Measurements from ENCODE around the gene NELFB. TPM values are rescaled to one million over a fixed set of nuclear protein-coding genes. Genes with fewer than 3 reads are reported as not detected.

NELFB gene
- total RNA-seq, 1 experiment from 2014 or later, result 95.0 TPM

GRCh38 chr9:137232510-137232909 lies 22.6 kb upstream of the NELFB start:
- H3K4me3 Mint-ChIP-seq, result no peak overlapping the region
- H3K9me3 Mint-ChIP-seq, result no peaks in the 10 kb centered on the region
- no peak for ATAC-seq
- H3K27me3 Mint-ChIP-seq (ENCODE audit: low read depth), result no peaks in the 10 kb centered on the region
- no peaks in the 10 kb centered on the region for H3K36me3 Mint-ChIP-seq
- ChIA-PET POLR2A (no interaction called here), CTCF (interaction anchor here (0.6 kb wide), 1 partner anchor 9 kb away, joined by 6 read pairs; no protein-coding TSS in a partner anchor)
- DNase-seq (ENCODE audit: low spot score), result no peak
- no peak overlapping the region for H3K27ac Mint-ChIP-seq
- H3K4me1 Mint-ChIP-seq, result peaks cover 12% of the 10 kb centered on the region
- TF ChIP-seq ZMAT4 (CRISPR knock-in tag; IDR thresholded peaks at IDR 0.05) (no peak), TEAD4 (CRISPR knock-in tag; IDR thresholded peaks at IDR 0.05) (no peak)

GRCh38 chr9:137233143-137233980 lies 21.8 kb upstream of the NELFB start:
- no peaks in the 10 kb centered on the region for H3K9me3 Mint-ChIP-seq
- H3K4me1 Mint-ChIP-seq, result peaks cover 13% of the 10 kb centered on the region
- POLR2A ChIA-PET, result no interaction called here
- CTCF ChIA-PET, result interaction anchor here (0.5 to 4.6 kb wide), 8 partner anchors 9 to 187 kb away, joined by 3 to 143 read pairs (median 3); partner anchors contain the start of genes CYSRT1, NPDC1, RNF208 and RNF224
- H3K36me3 Mint-ChIP-seq, result no peaks in the 10 kb centered on the region
- no peak overlapping the region for H3K4me3 Mint-ChIP-seq
- ATAC-seq (no peak), DNase-seq (ENCODE audit: low spot score) (no peak)
- no peak overlapping the region for H3K27ac Mint-ChIP-seq
- H3K27me3 Mint-ChIP-seq (ENCODE audit: low read depth), result no peaks in the 10 kb centered on the region
- no peak for TF ChIP-seq RELA (CRISPR knock-in tag; IDR thresholded peaks at IDR 0.05; ENCODE audit: borderline replicate concordance)
- TF ChIP-seq PRDM15 (CRISPR knock-in tag; IDR thresholded peaks at IDR 0.05), result no peak
- no peak for TF ChIP-seq ZNF425 (CRISPR knock-in tag; conservative IDR thresholded peaks at IDR 0.05)
- no peak for TF ChIP-seq ZBTB21 (CRISPR knock-in tag; IDR thresholded peaks at IDR 0.05; ENCODE audit: borderline replicate concordance)
- TF ChIP-seq ZNF532 (CRISPR knock-in tag; IDR thresholded peaks at IDR 0.05; ENCODE audit: borderline replicate concordance), result no peak
- no peak for TF ChIP-seq NR2C2 (CRISPR knock-in tag; IDR thresholded peaks at IDR 0.05)
- TF ChIP-seq FOXJ3 (CRISPR knock-in tag; IDR thresholded peaks at IDR 0.05; ENCODE audit: borderline replicate concordance), result no peak
- no peak for TF ChIP-seq GTF2I (CRISPR knock-in tag; conservative IDR thresholded peaks at IDR 0.05)
- TF ChIP-seq ZNF317 (CRISPR knock-in tag; IDR thresholded peaks at IDR 0.05; ENCODE audit: borderline replicate concordance, low read depth), result no peak
- TF ChIP-seq ZNF121 (CRISPR knock-in tag; IDR thresholded peaks at IDR 0.05), result no peak
- TF ChIP-seq RORB (CRISPR knock-in tag; IDR thresholded peaks at IDR 0.05), result no peak
- no peak for TF ChIP-seq ZNF263 (CRISPR knock-in tag; IDR thresholded peaks at IDR 0.05; ENCODE audit: low read depth)
- TF ChIP-seq MLX (CRISPR knock-in tag; IDR thresholded peaks at IDR 0.05), result no peak
- no peak for TF ChIP-seq EMX1 (CRISPR knock-in tag; IDR thresholded peaks at IDR 0.05)
- TF ChIP-seq FOXK1 (CRISPR knock-in tag; IDR thresholded peaks at IDR 0.05), result no peak
- no peak for TF ChIP-seq NR3C1 (CRISPR knock-in tag; conservative IDR thresholded peaks at IDR 0.05; ENCODE audit: low read depth)
- TF ChIP-seq ZNF281 (CRISPR knock-in tag; IDR thresholded peaks at IDR 0.05), result no peak
- no peak for TF ChIP-seq GRHL2 (CRISPR knock-in tag; IDR thresholded peaks at IDR 0.05; ENCODE audit: insufficient replicate concordance, severe bottlenecking)

Data from WTC11 (cell line).